ENCODE measurements around the gene MTF2.
"Not testable (repeated sequence)": the region's sequence is repeated elsewhere in the genome, so short reads cannot be mapped to it uniquely, and the experiment has no call there.

MTF2 gene

DNA sequence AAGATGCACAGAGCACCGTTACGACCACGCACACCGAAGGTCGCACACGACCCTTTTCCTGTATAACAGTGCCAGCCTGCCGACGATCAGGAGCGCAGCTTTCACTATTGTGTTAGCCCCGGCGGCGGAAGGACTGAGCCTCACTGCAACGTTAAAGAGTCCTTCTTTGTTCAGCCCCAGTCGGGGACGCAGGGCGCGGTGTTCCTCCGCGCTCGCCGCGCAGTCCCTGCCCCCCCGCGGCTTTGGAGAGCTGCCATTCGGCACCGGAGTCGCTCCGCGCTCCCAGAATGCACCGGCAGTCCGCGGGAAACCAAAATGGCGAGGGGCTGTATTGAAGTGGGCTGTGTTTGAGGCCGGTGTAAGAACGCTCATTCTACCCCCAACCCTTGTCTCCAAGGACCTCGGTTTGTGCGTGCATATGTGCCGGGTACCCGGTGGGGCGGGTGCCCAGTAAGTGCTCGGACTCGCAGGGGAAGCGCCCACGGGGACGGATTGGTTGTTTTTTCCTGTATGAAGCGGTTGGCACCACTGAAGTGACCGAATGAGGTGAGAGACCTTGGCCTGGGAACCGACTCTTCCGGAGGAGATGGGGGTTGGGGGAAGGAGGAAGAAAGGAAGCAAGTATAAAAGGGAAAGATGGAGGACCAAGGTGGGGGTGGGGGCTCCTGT, at the start of gene MTF2:
Gene MTF2 (plus strand): TSS at position 298 of the 669 bp plus-strand sequence. CDS start 244 bp downstream, at position 542.
- peak; percentile 94 for DNase-seq (ENCODE audit: low spot score)

DNA sequence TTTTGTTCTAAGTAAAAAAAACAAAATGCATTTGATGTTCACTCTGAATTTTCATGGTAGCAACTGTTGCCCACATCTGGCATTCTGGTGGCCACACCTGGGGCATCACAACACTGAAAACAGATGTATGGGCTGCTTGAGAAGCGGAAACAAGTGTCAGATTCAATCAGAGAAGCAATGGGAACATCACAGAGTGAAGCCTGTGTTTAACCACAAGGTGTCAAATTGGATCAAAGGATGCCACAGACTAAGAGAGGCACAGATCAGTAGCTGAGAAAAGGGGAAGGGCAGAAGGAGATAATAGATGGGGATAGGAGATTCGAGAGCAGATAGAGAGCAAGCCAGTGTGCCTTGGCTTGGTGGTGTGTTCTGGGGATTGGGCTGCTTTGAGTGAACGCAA, 49.8 kb upstream of the MTF2 start:
- DNase-seq (ENCODE audit: low spot score), result no peak

DNA sequence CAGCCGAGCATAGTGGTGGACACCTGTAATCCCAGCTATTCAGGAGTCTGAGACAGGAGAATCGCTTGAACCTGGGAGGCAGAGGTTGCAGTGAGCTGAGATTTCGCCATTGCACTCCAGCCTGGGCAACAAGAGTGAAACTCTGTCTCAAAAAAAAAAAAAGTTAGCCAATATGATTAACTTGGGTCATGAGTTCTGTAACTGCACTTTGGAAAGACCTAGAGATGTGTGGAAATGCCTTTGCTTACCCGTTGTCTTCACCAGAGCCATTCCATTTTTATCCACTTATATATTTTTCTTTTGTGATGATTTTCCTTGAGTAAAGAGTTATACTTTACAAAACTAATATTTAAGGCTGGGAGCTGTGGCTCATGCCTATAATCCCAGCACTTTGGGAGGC, 48.9 kb upstream of the MTF2 start:
- DNase-seq (ENCODE audit: low spot score), result not testable (repeated sequence)

DNA sequence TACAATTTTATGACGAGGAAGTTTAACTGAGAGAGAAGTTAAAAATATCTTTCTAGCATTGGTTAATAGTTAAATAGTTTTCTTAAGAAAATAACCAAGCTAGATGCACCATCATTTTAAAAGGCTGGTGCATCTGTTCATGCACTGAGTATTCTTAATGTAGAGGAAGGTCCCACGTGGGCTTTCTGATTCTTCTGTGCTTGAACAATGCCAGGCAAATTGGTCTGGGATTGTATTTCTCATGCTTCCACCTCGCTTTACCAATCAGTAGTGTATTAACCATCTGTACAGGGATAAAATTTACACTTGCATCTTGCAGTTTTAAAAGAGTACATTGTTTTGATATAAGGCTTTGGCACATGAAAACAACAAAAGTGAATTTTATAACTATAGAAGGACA, 47.4 kb upstream of the MTF2 start:
- DNase-seq (ENCODE audit: low spot score), result no peak

DNA sequence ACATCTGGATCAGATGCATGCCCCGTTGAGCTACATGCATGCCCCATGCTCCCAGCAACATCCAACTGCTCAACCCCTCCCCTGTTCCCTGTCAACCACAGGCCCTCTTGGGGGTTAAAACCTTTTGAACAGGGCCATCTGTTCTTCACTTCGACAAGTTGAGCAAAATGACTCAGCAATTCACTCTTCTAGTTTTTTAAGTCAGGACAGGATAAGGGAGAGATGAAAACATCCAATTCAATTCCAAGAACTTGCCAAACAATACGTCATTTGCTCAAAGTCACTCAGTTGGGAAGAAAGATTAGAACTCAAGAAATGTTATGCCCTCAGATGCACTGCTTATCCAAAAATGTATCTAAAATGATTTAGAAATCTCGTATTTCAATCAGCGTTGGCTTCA, 46.1 kb upstream of the MTF2 start:
- no peak for DNase-seq (ENCODE audit: low spot score)

DNA sequence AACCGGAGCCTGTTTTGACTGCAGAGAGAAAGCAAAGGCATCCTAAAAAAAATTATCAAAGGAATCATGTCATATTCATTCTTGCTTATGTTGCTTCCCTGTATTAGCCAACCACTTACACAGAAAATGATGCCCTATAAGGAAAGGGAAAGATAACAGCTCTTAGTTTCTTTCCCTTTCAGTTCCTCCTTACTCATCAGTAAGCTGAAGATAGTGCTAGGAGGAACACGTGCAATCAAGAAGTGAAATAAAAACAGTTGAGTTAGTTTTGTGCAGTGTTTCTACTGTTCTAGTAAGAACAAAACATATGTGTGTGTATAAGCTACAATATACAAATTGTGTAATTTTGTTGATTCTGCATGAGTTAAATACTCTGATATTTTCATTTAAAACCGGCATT, 45.3 kb upstream of the MTF2 start:
- DNase-seq (ENCODE audit: low spot score), result peak; percentile 8

DNA sequence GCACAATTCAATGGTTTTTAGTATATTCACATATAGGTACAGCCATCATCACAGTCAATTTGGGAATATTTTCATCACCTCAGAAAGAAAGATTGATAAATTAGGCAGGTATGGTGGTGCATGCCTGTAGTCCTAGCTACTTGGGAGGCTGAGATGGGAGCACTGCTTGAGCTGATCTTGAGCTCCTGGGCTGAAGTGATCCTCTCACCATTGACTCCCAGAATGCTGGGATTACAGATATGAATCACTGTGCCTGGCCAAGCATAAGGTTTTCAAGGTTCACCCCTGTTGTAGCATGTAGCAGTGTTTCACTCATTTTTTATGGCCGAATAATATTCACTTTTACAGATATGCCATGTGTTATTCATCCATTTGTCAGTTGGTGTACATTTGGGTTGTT, 44.7 kb upstream of the MTF2 start:
- DNase-seq (ENCODE audit: low spot score), result no peak

DNA sequence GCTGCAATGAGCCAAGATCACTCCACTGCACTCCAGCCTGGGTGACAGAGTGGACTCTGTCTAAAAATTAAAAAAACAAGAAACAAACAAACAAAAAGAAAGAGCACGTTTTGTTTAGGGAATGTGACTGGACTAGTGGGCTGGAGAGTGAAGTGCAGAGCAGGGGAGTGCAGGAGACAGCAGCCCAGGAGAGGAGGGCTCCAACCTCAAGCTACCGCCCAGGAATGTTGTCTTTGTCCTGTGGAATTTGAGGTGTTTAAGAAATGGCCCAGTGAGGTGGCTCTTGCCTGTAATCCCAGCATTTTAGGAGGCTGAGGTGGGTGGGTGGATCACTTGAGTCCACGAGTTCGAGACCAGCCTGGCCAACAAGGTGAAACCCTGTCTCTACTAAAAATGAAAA, 42.4 kb upstream of the MTF2 start:
- DNase-seq (ENCODE audit: low spot score), result no peak

DNA sequence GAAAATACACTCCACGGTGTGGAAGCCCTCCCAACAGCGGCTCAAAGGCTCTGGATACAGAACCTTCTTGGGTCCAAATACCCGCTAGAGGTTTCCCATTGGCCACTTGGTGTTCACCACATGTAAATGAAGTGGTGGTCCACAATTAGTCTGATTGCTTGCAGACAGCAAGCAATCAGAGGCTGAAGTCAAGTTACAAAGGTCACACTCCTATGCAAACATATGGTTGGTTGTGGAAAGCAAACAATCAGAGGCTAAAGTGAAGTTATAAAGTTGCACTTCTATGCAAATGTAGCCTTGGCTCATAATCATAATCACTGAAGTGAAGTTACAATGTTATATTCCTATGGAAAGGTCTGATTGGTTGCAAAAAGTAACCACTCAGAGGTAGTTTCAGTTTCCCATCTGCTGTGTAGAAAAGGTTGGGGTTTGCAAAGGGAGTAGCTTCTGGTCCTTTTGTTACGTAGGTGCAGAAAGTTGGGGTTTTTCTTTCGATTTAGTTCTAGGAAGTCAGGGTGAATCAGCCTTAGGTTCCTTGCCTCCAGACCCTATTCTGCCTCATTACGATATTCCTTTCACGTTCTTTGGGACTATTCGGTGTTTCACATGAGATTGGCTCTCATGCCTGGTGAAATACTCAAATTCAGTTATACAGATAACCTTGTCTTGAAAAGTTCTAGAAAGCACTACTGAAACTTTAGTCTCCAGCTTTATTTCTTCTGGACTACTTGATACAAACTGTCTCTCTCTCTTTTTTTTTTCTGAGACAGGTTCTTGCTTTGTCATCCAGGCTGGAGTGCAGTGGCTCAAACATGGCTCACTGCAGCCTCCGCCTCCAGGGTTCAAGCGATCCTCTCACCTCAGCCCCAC, 36.7 kb upstream of the MTF2 start:
- DNase-seq (ENCODE audit: low spot score), result peak; percentile 17

DNA sequence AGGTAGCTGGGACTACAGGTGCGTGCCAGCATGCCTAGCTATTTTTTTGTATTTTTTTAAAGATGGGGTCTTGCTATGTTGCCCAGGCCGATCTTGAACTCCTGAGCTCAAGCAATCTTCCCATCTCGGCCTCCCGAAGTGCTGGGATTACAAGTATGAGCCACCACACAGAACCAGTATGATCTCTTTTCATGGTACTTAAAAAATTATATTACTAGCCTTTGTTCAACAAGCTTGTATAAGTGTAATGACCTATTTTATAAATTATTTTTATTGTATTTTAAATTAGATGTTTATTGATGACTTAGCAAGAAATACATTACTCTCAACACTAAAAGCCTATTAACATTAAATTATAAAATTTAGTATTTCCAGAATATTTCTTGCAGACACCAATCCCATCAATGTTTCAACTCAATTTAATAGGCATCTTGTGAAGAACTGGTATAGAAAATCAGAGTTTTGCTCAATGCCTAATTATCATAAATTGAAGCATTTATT, 36.0 kb upstream of the MTF2 start:
- DNase-seq (ENCODE audit: low spot score), result no peak

DNA sequence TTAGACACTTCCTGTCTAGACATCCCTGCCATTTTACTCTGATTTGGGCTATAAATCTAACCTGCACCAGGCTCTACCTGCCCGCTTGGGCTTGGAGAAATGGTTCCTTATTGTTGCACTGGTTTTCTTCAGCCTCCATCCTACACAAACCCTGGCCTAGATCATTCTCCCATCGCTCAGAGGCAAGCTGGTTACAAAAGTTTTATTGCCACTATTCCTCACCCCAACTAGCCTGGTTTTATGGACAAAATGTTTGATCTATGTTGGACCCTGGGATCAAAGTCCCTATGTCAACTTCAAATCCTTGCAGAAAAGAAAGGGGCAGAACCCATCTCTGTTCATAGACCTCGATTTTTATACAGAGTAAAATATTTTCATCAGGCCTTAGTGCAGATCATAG, 31.5 kb upstream of the MTF2 start:
- DNase-seq (ENCODE audit: low spot score), result no peak

DNA sequence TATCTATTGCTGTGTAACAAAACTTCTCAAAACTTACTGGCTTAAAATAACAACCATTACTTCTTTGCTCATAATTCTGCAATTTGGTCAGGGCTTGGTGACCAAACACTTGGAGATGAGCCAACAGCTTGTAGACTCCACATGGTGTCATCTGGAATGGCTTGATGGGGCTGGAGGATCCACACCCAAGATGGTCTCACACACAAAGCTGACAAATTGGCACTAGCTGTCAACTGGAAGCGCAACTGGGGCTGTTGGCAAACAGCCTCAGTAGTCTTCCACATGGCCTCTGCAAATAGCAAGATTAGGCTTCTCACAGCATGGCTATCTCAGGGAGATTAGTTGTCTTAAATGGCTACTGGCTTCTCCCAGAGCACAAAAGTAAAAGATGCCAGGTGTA, 27.1 kb upstream of the MTF2 start:
- DNase-seq (ENCODE audit: low spot score), result no peak

DNA sequence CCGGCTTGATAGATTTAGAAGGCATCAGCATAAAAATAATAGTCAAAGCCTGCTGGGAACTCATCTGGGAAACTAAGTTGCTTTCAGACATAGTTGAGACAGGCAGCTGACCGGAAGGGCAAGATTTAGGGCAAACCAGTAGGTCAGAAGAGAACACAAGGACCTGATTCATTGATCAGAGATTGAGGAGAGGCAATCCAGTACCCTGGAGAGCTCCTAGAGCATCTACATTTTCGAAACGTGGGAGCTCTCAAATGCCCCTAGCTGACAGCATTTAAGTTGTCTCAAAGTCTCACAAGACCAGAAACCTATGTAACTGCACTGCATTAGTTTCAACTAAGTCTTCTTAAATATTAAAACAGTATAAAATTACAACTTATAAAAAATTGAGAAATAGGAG, 22.9 kb upstream of the MTF2 start:
- DNase-seq (ENCODE audit: low spot score), result no peak

DNA sequence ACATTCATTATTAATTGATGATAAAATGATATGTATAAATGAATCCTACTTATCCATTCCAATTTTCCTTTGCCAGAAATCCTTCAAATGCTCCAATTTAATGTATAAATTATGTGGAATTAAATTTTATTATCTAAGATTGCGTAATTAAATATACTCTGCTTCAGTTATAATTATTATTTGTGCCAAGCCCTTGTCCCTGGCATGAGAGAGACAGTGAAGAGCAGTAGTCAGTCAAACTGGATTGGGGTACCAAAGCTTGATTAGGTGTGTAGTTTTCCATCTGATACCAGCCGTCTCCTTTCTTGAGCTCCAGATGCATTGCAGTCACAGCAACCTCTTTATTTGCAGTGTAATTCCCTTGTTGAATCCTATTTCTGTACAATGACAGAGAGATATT, 22.4 kb upstream of the MTF2 start:
- DNase-seq (ENCODE audit: low spot score), result no peak

DNA sequence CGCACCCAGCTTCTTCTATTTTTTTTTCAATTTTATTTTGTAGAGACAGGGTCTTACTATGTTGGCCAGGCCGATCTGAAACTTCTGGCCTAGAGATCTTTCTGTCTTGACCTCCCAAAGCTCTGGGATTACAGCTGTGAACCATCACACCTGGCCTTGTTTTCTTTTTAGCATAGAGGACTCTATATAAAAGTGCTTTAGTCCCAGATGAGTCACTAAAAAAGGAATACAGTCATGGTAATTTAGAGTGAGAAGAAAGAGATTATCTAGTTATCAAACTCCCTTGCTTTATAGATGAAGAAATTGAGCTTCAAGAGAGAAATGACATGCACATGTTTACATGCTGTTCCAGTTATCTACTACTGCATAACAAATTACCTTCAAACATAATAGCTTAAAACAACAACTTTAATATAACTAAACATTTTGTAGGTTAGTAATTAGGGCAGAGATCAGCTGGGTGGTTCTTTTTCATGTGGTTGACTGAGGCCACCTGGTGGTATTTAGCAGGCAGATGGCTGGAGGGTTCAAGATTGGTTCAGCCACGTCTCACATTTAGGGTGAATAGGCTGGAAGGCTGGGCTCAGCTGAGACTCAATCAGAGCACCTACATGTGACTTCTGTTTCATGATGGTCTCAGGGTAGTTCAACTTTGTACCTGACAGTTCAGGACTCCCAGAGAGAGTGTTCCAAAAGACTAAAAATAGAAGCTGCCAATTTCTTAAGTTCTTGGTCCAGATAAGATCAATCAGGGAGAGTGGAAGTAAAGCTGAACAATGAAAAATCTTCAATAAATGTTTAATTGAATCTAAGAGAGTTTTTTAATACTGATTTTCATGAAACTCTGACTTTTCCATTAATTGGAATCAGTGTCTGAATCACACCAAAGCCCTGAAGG, 16.9 kb upstream of the MTF2 start:
- DNase-seq (ENCODE audit: low spot score), result peak; percentile 28

DNA sequence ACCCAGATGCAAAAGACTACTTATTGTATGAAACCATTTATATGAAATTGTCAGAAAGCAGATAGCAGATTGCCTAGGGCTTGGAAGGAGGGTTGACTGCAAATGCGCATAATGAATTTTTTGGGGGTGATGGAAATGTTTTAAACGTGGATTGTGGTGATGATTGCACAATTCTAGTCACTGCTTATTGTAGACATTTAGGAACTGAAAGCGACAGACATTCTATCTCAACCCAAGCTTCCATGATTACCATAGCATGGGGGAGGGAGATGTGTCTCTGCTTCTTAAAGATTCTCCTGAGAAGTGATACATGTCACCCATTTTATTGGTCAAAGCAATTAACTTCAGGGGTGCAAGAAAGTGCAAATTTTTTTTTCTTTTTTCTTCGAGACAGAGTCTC, 2.8 kb upstream of the MTF2 start:
- peak; percentile 24 for DNase-seq (ENCODE audit: low spot score)

DNA sequence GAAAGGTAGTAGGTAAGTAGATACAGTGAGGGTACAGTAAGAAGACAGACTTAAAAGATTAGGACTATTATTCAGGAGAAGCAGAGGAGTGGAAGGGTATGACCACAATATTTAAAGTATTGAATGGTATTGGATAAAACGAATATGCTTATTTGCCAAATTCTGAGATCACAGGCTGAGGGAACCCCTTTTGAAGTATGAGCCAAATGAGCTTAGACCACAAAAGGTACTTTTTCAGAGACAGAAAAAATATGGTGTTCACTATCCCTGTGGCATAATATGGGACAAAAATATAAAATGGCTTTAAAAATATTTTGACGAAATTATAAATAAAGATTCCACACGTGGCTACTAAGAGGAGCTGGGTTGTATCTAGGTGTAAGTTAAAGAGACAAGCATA, 880 bp upstream of the MTF2 start:
- no peak for DNase-seq (ENCODE audit: low spot score)

DNA sequence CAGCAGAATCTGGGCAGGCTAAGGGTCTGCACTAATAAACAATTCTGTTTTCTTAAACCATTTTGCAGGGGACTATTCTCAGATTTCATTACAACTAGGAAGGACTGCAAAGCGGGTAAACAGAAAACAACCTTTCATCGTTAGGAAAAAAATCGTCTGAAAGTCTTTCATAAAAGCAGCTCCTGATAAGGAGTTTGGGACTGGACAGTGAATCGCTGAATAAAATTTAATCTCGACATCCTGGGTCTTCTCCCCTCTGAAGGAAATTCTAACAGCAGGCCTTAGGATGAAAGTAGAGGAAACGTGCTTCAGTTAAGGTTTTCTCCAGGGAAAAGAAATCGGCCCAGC, 471 bp upstream of the MTF2 start:
- no peak for DNase-seq (ENCODE audit: low spot score)

DNA sequence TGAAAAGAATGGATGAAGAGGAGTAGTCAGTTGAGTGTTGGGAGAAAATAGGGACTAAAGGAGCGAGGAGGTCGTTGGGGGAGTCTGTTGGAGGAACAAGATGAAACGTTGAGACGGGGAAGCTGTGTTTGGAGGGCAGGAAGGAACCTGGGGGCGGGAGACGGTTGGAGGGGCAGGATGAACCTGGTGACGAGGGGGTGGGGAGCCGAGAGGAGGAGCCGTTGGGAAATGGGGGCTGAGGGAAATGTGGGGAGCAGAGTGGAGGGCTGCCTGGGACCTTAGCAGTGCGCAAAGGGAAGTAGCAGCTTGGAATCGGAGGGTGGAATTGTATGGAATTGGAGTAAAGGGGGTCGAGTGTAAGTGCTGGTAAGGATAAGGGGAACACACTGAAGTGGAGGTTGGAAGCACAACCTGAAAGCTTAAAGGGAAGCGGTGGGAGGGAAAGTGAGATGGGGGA, 630 bp downstream of the MTF2 start:
- peak; percentile 31 for DNase-seq (ENCODE audit: low spot score)

DNA sequence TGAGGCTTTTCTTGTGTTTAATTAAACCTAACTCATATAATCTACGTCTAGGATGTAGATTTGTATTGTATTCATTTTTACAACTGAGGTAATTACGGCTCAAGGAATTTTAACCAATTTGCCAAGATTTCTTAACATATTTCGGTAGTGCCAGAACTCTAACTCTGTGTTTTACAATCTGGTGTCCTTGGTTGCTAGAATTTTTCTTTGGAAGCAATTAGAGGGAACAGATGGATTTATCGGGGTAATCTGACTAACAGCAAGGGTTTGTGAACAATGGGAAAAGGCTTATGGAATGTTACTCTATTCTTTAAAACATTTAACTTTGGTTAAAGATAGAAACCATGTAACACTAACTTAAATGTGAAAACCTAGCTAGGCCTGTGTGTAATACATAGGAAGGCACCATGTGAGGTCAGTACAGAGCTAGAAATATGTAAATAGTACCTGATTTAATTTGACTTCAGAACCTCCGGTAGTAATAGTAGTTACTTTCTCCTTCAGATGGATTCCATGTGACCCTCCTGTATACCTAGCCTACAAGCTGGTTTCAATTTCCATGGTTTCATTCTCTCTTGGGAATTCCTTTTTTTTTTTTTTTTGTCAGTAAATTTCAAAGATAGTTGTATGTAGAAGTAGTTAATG, 1.2 kb downstream of the MTF2 start:
- peak; percentile 30 for DNase-seq (ENCODE audit: low spot score)

DNA sequence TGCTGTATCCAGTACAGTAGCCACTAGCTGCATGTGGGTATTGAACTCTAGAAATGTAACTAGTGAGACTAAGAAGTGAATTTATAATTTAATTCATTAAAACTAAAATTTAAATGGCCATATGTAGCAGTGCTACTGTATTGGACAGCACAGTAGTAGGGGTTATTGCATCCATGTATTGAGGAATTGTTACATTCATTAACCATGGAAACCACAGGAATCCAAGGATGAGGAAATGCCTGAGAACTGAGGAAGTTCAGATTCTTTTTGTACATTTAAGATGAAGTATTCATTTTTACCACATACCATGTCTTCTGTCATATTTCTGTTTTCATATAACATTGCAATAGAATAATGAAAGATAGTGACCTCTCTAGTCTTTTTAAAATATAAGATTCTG, 2.6 kb downstream of the MTF2 start:
- no peak for DNase-seq (ENCODE audit: low spot score)

DNA sequence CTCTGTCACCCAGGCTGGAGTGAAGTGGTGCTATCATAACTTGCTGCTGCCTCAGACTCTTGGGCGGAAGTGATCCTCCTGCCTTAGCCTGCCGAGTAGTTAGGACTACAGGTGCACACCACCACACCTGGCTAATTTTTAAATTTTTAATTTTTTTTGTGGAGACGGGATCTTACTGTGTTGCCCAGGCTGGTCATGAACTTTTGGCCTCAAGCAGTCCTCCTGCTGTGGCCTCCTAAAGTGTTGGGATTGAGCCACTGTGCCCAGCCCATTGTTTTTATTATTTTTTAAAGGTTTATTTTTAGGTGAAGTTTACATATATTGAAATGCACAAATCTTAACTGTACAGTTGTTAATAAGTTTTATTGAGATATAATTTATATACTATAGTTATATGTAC, 3.2 kb downstream of the MTF2 start:
- DNase-seq (ENCODE audit: low spot score), result no peak

Measured in Ammon's horn (tissue), 1 donor.